K562 (cell line): ENCODE data around the gene HNRNPLL. TPM values are rescaled to one million over a fixed set of nuclear protein-coding genes. Genes with fewer than 3 reads are reported as not detected.

Experiments used
- BCOR ChIP-seq: fragments of 450-650 bp; IDR thresholded peaks from 2 replicates; pipeline ENCODE4 v1.6.1; 2016
- CREB1 ChIP-seq, 2 experiments: sonication (generic) in 1 of 2; formaldehyde crosslinking in 1 of 2; IDR thresholded peaks; 2 replicates each; pipeline versions ENCODE4 v1.6.1 to v1.8.0; 2012 to 2022; ENCODE audit warnings: inconsistent platforms in 1 of 2, mild to moderate bottlenecking in 1 of 2, missing genetic modification reagents in 1 of 2, moderate library complexity in 1 of 2
- CREBBP ChIP-seq: IDR thresholded peaks from one replicate; pipeline ENCODE4 v1.6.1; 2012; ENCODE audit warnings: low read depth, mild to moderate bottlenecking, control low read depth, inconsistent platforms, low read length
- FOXK2 ChIP-seq, 2 experiments: fragments of 450-650 bp; IDR thresholded peaks in 1 of 2; conservative IDR thresholded peaks in 1 of 2; 2 replicates each; pipeline ENCODE4 v1.6.1; 2016; ENCODE audit warnings: low read depth in 2 of 2, mild to moderate bottlenecking in 1 of 2
- HSF4 ChIP-seq: fragments of 250-450 bp; sonication (Bioruptor Pico); IDR thresholded peaks from 2 replicates; pipeline ENCODE4 v2.1.2; 2022; ENCODE audit warnings: mild to moderate bottlenecking, moderate library complexity, borderline replicate concordance
- MYC ChIP-seq, 2 experiments: fragments of 250-450 bp in 1 of 2; sonication (Bioruptor Pico) in 1 of 2; IDR thresholded peaks; 2 replicates each; pipeline versions ENCODE4 v1.5.1 to v1.6.1; 2012 to 2021; ENCODE audit warnings: low read depth in 2 of 2, borderline replicate concordance in 1 of 2, improper control_type of control experiment in 1 of 2, low read length in 1 of 2, mild to moderate bottlenecking in 1 of 2, moderate library complexity in 1 of 2
- SNIP1 ChIP-seq: fragments of 450-650 bp; IDR thresholded peaks from 2 replicates; pipeline ENCODE4 v1.7.1; 2017; ENCODE audit warnings: low read depth, mild to moderate bottlenecking
- STAT5A ChIP-seq: IDR thresholded peaks from 2 replicates; pipeline ENCODE4 v1.6.1; 2012; ENCODE audit warnings: low read length, inconsistent platforms, borderline replicate concordance
- ZFP36 ChIP-seq: fragments of 150-350 bp; IDR thresholded peaks from 2 replicates; pipeline ENCODE4 v1.6.1; 2018; ENCODE audit warnings: low read length, low read depth; ENCODE audit not compliant: partially characterized antibody
- ZNF12 ChIP-seq: sonication (generic); formaldehyde crosslinking; IDR thresholded peaks from 2 replicates; pipeline ENCODE4 v1.4.0; 2020; ENCODE audit warnings: mild to moderate bottlenecking, missing genetic modification reagents
- ZNF431 ChIP-seq: sonication (generic); formaldehyde crosslinking; IDR thresholded peaks from 2 replicates; pipeline ENCODE4 v1.8.0; 2022; ENCODE audit warnings: mild to moderate bottlenecking, missing genetic modification reagents
- ZNF561 ChIP-seq: fragments of 450-650 bp; formaldehyde crosslinking; conservative IDR thresholded peaks from 2 replicates; pipeline ENCODE4 v1.4.0; 2020; ENCODE audit warnings: mild to moderate bottlenecking, moderate library complexity
- ZNF75A ChIP-seq: fragments of 450-650 bp; formaldehyde crosslinking; IDR thresholded peaks from 2 replicates; pipeline ENCODE4 v1.4.0; 2020; ENCODE audit warnings: mild to moderate bottlenecking
- polyA plus RNA-seq, 8 experiments: library from polyadenylated mRNA; depleted of rRNA in 4 of 8; stranded (reverse) in 5 of 8; unstranded in 3 of 8; fragments of >200 nt; fragmentation: Nextera tagmentation in 2 of 8; fragmentation: Illumina TruSeq in 1 of 8; extraction: Ambion mirVana in 2 of 8; extraction: Trizol in 1 of 8; gene quantifications; 2 replicates each; pipeline versions ENCODE4 v1.2.1 to v1.2.3, GENCODE V29; 2011 to 2014; ENCODE audit warnings: inconsistent platforms in 1 of 8, missing spikeins in 1 of 8
- total RNA-seq, 7 experiments: library from RNA; depleted of rRNA in 6 of 7; stranded (reverse); fragments of >200 nt in 6 of 7; fragmentation: Illumina TruSeq in 2 of 7; extraction: Trizol in 2 of 7; gene quantifications; 2 replicates each; pipeline versions ENCODE4 v1.2.1 to v1.2.3, GENCODE V29; 2011 to 2021; ENCODE audit warnings: low replicate concordance in 1 of 7
- TF ChIP-seq, protein P1 (sequence below): fragments of 250-450 bp; sonication (Bioruptor Pico); IDR thresholded peaks from 2 replicates; pipeline ENCODE4 v1.9.0; 2021; ENCODE audit warnings: mild to moderate bottlenecking
- TF ChIP-seq, protein P2 (sequence below): sonication (generic); formaldehyde crosslinking; IDR thresholded peaks from 2 replicates; pipeline ENCODE4 v1.8.1; 2023; ENCODE audit warnings: mild to moderate bottlenecking, missing genetic modification reagents
- TF ChIP-seq, protein P3 (sequence below), 2 experiments: fragments of 450-650 bp in 1 of 2; sonication (generic) in 1 of 2; formaldehyde crosslinking; conservative IDR thresholded peaks; 2 replicates each; pipeline versions ENCODE4 v1.4.0 to v1.8.1; 2020 to 2022; ENCODE audit warnings: mild to moderate bottlenecking in 1 of 2, missing genetic modification reagents in 1 of 2
- TF ChIP-seq, protein P4 (sequence below): fragments of 450-650 bp; formaldehyde crosslinking; IDR thresholded peaks from 2 replicates; pipeline ENCODE4 v1.4.0; 2022; ENCODE audit warnings: missing genetic modification characterization
- TF ChIP-seq, protein P5 (sequence below): fragments of 450-650 bp; formaldehyde crosslinking; IDR thresholded peaks from 2 replicates; pipeline ENCODE4 v1.4.0; 2020; ENCODE audit warnings: mild to moderate bottlenecking, moderate library complexity
- TF ChIP-seq, protein P6 (sequence below): fragments of 250-450 bp; sonication (Bioruptor Pico); IDR thresholded peaks from 2 replicates; pipeline ENCODE4 v1.8.0; 2022; ENCODE audit warnings: inconsistent platforms, mild to moderate bottlenecking, moderate library complexity, borderline replicate concordance

The HNRNPLL gene
- total and polyA plus RNA-seq, 9 of the 15 experiments (the other 6 are each of a cell fraction or from before 2014, with no cell fraction given), result 19.8 to 135 (median 57.8) TPM

DNA sequence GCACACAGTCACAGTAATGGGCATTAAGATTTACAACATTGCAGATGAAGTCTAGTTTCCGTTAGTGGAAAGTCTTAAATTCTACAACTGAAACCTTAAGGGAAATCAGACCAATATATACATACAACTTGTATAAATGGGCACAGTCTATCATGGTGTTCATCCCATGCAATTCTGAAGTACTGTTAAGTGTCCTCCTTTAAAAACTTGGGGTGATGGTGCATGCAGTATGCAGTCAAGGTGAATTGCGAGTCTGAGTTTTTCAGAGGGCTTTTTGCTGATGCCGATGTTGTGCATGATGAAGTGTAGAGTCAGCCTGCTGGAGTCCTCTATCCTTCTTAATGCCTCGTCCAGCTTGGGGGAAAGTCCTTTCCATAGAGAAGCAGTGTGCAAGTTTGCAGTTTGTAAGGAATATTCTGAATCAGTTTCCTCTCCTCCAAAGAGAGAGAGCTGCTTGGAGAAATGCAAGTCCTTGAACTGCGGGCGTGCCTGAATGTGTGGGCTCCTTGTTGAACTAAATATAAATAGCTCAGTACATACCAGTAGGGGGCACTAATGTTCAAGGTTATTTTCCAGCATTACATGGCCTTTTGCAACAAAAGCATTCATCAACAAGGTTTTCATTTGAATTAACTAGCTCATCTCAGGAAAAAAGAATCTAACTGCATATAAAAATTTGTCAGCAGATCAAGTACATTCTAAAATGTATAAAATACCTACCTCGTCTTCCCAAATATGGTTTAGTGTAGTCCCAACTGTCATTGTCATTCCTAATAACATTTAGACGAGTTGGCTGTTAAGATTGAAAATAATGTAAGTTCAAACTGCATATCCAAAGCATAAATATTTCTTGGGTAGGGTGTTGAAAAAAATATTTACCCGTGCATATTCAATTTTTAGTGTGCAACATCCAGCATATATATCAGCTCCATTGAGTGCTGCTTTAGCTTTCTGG lies 21.3 kb downstream of the HNRNPLL start (continued):
- TF ChIP-seq, protein P1, sequence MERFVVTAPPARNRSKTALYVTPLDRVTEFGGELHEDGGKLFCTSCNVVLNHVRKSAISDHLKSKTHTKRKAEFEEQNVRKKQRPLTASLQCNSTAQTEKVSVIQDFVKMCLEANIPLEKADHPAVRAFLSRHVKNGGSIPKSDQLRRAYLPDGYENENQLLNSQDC, result no peak
- TF ChIP-seq, protein P2, sequence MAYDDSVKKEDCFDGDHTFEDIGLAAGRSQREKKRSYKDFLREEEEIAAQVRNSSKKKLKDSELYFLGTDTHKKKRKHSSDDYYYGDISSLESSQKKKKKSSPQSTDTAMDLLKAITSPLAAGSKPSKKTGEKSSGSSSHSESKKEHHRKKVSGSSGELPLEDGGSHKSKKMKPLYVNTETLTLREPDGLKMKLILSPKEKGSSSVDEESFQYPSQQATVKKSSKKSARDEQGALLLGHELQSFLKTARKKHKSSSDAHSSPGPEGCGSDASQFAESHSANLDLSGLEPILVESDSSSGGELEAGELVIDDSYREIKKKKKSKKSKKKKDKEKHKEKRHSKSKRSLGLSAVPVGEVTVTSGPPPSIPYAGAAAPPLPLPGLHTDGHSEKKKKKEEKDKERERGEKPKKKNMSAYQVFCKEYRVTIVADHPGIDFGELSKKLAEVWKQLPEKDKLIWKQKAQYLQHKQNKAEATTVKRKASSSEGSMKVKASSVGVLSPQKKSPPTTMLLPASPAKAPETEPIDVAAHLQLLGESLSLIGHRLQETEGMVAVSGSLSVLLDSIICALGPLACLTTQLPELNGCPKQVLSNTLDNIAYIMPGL, result no peak
- TF ChIP-seq MYC (IDR thresholded peaks at IDR 0.05; ENCODE audit: low read depth, low read length) (no peak), MYC (CRISPR knock-in tag; IDR thresholded peaks at IDR 0.05; ENCODE audit: borderline replicate concordance, low read depth) (no peak), STAT5A (0 out of 2 replicates have a peak, but pooled peaks have one; percentile 6), CREB1 (IDR thresholded peaks at IDR 0.05) (no peak), CREB1 (CRISPR knock-in tag; IDR thresholded peaks at IDR 0.05) (no peak), FOXK2 (conservative IDR thresholded peaks at IDR 0.05 in 1 of 2, IDR thresholded peaks at IDR 0.05 in 1 of 2; ENCODE audit: low read depth in 2 of 2) (peak; percentile 70 to 81), BCOR (no peak), SNIP1 (no peak), ZFP36 (no peak), CREBBP (no peak), ZNF431 (no peak), HSF4 (CRISPR knock-in tag) (no peak), ZNF12 (no peak), ZNF75A (CRISPR knock-in tag) (no peak), ZNF561 (CRISPR knock-in tag) (no peak)
- TF ChIP-seq, protein P3, sequence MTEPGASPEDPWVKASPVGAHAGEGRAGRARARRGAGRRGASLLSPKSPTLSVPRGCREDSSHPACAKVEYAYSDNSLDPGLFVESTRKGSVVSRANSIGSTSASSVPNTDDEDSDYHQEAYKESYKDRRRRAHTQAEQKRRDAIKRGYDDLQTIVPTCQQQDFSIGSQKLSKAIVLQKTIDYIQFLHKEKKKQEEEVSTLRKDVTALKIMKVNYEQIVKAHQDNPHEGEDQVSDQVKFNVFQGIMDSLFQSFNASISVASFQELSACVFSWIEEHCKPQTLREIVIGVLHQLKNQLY (CRISPR knock-in tag; conservative IDR thresholded peaks at IDR 0.05), result no peak
- TF ChIP-seq, protein P4, sequence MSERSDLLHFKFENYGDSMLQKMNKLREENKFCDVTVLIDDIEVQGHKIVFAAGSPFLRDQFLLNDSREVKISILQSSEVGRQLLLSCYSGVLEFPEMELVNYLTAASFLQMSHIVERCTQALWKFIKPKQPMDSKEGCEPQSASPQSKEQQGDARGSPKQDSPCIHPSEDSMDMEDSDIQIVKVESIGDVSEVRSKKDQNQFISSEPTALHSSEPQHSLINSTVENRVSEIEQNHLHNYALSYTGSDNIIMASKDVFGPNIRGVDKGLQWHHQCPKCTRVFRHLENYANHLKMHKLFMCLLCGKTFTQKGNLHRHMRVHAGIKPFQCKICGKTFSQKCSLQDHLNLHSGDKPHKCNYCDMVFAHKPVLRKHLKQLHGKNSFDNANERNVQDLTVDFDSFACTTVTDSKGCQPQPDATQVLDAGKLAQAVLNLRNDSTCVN (CRISPR knock-in tag), result no peak
- TF ChIP-seq, protein P5, sequence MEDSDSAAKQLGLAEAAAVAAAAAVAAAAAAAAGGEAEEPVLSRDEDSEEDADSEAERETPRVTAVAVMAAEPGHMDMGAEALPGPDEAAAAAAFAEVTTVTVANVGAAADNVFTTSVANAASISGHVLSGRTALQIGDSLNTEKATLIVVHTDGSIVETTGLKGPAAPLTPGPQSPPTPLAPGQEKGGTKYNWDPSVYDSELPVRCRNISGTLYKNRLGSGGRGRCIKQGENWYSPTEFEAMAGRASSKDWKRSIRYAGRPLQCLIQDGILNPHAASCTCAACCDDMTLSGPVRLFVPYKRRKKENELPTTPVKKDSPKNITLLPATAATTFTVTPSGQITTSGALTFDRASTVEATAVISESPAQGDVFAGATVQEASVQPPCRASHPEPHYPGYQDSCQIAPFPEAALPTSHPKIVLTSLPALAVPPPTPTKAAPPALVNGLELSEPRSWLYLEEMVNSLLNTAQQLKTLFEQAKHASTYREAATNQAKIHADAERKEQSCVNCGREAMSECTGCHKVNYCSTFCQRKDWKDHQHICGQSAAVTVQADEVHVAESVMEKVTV (CRISPR knock-in tag), result peak; percentile 63
- TF ChIP-seq, protein P6, sequence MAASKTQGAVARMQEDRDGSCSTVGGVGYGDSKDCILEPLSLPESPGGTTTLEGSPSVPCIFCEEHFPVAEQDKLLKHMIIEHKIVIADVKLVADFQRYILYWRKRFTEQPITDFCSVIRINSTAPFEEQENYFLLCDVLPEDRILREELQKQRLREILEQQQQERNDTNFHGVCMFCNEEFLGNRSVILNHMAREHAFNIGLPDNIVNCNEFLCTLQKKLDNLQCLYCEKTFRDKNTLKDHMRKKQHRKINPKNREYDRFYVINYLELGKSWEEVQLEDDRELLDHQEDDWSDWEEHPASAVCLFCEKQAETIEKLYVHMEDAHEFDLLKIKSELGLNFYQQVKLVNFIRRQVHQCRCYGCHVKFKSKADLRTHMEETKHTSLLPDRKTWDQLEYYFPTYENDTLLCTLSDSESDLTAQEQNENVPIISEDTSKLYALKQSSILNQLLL (CRISPR knock-in tag), result no peak
